Measurements from ENCODE around the gene KIF2C. TPM values are rescaled to one million over a fixed set of nuclear protein-coding genes. Genes with fewer than 3 reads are reported as not detected.

The KIF2C gene
- total RNA-seq, 2 donors from 2014 or later = 0.42 TPM; not detected in 1

DNA sequence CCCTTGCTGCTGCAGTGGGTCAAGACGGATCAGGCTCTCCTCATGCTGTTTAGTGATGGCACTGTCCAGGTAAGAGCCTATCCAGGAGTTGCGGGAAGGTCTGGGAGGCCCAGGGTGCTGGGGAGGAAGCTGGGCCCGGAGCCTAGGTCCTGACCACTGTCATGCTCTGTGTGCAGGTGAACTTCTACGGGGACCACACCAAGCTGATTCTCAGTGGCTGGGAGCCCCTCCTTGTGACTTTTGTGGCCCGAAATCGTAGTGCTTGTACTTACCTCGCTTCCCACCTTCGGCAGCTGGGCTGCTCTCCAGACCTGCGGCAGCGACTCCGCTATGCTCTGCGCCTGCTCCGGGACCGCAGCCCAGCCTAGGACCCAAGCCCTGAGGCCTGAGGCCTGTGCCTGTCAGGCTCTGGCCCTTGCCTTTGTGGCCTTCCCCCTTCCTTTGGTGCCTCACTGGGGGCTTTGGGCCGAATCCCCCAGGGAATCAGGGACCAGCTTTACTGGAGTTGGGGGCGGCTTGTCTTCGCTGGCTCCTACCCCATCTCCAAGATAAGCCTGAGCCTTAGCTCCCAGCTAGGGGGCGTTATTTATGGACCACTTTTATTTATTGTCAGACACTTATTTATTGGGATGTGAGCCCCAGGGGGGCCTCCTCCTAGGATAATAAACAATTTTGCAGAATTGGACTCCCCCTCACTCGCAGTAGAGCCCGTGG, 65.8 kb downstream of the KIF2C start:
- Histone ChIP-seq H3K4me1 (ENCODE audit: control insufficient read depth in 1 of 2, low read depth in 2 of 2) (peaks cover 54 to 87% of the 10 kb centered on the region in 2 donors), H3K4me3 (peak overlapping the region; percentile 52), H3K27me3 (replicated peaks; ENCODE audit: insufficient read depth) (no peaks in the 10 kb centered on the region), H3K27ac (peak overlapping the region; percentile 99 to 100), H3K36me3 (peaks cover 33% of the 10 kb centered on the region), H3K9me3 (no peaks in the 10 kb centered on the region)
- TF ChIP-seq, protein P1, sequence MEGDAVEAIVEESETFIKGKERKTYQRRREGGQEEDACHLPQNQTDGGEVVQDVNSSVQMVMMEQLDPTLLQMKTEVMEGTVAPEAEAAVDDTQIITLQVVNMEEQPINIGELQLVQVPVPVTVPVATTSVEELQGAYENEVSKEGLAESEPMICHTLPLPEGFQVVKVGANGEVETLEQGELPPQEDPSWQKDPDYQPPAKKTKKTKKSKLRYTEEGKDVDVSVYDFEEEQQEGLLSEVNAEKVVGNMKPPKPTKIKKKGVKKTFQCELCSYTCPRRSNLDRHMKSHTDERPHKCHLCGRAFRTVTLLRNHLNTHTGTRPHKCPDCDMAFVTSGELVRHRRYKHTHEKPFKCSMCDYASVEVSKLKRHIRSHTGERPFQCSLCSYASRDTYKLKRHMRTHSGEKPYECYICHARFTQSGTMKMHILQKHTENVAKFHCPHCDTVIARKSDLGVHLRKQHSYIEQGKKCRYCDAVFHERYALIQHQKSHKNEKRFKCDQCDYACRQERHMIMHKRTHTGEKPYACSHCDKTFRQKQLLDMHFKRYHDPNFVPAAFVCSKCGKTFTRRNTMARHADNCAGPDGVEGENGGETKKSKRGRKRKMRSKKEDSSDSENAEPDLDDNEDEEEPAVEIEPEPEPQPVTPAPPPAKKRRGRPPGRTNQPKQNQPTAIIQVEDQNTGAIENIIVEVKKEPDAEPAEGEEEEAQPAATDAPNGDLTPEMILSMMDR (IDR thresholded peaks at IDR 0.05) = no peak
- ATAC-seq (ENCODE audit: insufficient number of reproducible peaks, low FRiP score, low read depth) = no peak
- no peak for DNase-seq (ENCODE audit: low spot score)

DNA sequence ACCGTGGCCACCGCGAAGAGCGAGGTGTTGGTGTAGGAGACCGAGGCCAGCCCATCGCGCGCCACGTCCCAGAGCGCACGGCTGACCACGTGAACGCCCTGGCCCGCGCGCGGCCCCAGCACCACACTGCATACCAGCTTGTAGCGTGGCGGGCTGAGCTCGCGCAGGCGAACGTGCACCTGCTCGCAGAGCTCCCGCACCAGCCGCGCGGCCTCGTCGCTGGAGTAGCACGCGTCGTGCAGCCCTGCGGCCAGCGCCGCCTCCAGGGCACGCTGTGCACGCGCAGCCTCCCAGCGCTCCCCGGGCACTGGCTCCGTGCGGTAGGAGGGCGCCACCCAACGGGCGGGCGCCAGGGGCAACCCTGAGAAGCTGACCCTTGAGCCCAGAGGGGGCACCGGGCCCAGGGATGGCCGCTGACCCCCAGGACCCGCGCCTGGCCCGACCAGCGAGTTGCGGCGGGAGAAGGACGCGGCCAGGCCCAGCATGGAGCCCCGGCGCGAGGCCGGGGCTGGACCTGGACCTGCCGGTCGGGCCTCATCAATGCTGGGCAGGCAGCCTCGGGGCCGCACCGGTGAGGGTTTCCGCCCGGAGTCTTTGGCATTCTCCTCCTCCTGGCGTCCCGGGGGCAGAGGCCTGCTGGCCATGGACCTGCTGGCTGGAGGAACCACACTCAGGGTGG, 66.5 kb downstream of the KIF2C start:
- TF ChIP-seq, protein P1 (IDR thresholded peaks at IDR 0.05) = no peak
- ATAC-seq (ENCODE audit: insufficient number of reproducible peaks, low FRiP score, low read depth) = no peak
- H3K27me3 ChIP-seq (replicated peaks; ENCODE audit: insufficient read depth) = no peaks in the 10 kb centered on the region
- no peak for DNase-seq (ENCODE audit: low spot score)
- H3K9me3 ChIP-seq = no peaks in the 10 kb centered on the region
- H3K4me3 ChIP-seq = peak overlapping the region; percentile 52
- H3K27ac ChIP-seq = peak overlapping the region; percentile 99 to 100
- peaks cover 60 to 94% of the 10 kb centered on the region in 2 donors for H3K4me1 ChIP-seq (ENCODE audit: control insufficient read depth in 1 of 2, low read depth in 2 of 2)
- peaks cover 33% of the 10 kb centered on the region for H3K36me3 ChIP-seq

DNA sequence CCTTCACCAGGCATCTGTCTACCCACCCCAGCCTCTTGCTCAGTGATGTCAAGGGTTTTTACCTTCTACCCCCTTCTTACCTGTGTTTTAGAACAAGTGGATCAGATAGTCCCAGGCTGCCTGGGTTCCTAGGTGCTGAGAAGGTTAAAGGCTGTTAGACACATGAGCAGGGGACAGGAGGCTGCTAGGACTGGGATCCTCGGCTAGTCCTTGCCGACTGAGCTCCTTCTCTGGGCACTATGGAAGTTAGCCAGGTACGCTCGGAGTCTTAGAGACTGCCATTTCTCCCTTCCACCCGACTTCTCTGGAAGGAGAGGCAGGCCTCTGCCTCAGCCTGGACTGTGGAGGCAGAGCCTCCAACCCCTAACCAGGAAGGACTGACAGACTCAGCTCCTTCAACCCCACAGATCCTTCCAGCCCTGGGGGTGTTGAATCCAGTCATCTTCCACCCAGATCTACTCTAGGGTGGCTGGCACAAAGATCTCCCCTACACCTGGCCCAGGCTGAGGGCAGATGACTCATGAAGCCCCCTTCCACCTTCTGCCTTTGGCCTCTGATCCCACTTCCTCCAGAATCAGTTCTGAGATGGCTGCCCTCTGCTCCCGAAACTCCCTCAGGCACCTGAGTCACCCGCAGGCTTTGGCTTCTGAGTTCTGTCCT, 67.2 kb downstream of the KIF2C start, which contains the start of gene DYNLT4:
DYNLT4 (minus strand) TSS at position 648 of the 660 bp plus-strand sequence. CDS start 683 bp downstream, outside the sequence.
- H3K4me3 ChIP-seq = peak within 1 kb of the TSS; percentile 59
- TF ChIP-seq, protein P1 (IDR thresholded peaks at IDR 0.05) = no peak
- peaks cover 33% of the 10 kb centered on the region for H3K36me3 ChIP-seq
- peaks cover 65 to 100% of the 10 kb centered on the region in 2 donors for H3K4me1 ChIP-seq (ENCODE audit: control insufficient read depth in 1 of 2, low read depth in 2 of 2)
- no peaks in the 10 kb centered on the region for H3K9me3 ChIP-seq
- peak; percentile 0 for ATAC-seq (ENCODE audit: insufficient number of reproducible peaks, low FRiP score, low read depth)
- H3K27ac ChIP-seq = peak within 1 kb of the TSS; percentile 99 to 100
- no peak for DNase-seq (ENCODE audit: low spot score)
- no peaks in the 10 kb centered on the region for H3K27me3 ChIP-seq (replicated peaks; ENCODE audit: insufficient read depth)

DNA sequence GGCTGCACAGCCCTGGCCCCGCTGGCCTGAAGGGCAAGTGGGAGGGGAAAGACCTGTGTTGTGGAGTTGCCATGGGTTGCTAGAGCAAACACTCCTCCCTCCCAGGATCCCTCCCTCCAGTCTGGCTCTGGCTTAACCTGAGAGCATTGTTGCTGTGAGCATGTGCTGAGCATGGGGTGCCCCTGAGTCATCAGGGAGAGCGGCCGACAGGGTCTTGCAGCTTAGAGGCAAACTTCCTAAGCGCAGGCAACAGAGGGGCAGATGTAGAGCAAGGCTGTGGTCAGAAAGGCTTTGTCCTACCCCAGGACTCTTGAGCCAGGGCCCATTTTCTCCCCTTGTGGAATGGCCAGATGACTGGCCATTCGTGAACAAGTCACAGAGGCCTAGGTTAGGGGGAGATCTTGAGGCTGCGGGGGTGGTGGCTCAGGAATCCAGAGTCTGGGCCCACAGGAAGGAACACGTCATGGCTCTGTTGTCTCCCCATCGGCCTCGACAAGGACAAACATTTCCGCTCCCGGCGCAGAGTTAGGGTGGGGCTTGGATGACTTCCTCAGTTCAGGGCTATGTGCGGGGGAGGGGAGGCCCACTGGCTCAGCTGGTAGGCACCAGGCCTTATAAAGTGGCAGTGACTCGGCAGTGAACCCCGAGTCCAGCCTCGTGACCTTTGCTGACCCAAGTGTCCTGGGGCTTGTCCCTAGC, 67.9 kb downstream of the KIF2C start:
- peak overlapping the region; percentile 59 for H3K4me3 ChIP-seq
- no peaks in the 10 kb centered on the region for H3K27me3 ChIP-seq (replicated peaks; ENCODE audit: insufficient read depth)
- DNase-seq (ENCODE audit: low spot score) (peak; percentile 98), ATAC-seq (ENCODE audit: insufficient number of reproducible peaks, low FRiP score, low read depth) (peak; percentile 75)
- H3K4me1 ChIP-seq (ENCODE audit: control insufficient read depth in 1 of 2, low read depth in 2 of 2) = peaks cover 64 to 100% of the 10 kb centered on the region in 2 donors
- H3K9me3 ChIP-seq = no peaks in the 10 kb centered on the region
- TF ChIP-seq, protein P1 (IDR thresholded peaks at IDR 0.05) = no peak
- peaks cover 33% of the 10 kb centered on the region for H3K36me3 ChIP-seq
- H3K27ac ChIP-seq = peak overlapping the region; percentile 99 to 100
